ENCODE results near the gene TOM1L2. TPM values are rescaled to one million over a fixed set of nuclear protein-coding genes. Genes with fewer than 3 reads are reported as not detected.

The TOM1L2 gene
- polyA plus RNA-seq, 1 donor from 2014 or later = 40.9 TPM

DNA sequence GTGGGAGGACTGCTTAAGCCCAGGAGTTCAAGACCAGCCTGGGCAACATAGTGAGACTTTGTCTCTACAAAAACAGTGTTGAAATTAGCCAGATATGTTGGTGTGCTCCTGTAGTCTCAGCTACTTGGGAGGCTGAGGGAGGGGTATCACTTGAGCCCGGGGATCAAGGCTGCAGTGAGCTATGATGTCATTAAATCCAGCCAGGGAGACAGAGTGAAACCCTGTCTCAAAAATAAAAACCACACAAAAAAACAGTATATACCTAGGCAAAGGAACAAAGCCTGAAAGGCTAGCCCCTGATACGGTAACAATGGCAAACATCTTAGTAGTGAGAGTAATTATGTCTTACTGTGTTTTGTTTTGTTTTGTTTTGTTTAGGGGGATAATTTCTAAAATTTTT lies 38.0 kb downstream of the TOM1L2 start:
- Histone ChIP-seq H3K4me3 (ENCODE audit: low read length) (no peak overlapping the region), H3K4me2 (ENCODE audit: low read length) (no peak overlapping the region), H3F3A (ENCODE audit: insufficient read depth, low read length, poor library complexity, severe bottlenecking) (peaks cover 3% of the 10 kb centered on the region), H3K9ac (ENCODE audit: low read length) (peak overlapping the region; percentile 13), H3K27ac (ENCODE audit: low read length) (no peak overlapping the region), H2AFZ (ENCODE audit: low read depth, low read length) (no peak overlapping the region), H3K79me2 (replicated peaks; ENCODE audit: insufficient read depth, low read length) (peaks cover 21% of the 10 kb centered on the region), H4K20me1 (ENCODE audit: insufficient read depth) (no peaks in the 10 kb centered on the region), H3K36me3 (ENCODE audit: insufficient read depth, low read length) (no peaks in the 10 kb centered on the region), H3K27me3 (ENCODE audit: insufficient read depth, low read depth, low read length) (no peaks in the 10 kb centered on the region), H3K9me3 (ENCODE audit: low read length) (no peaks in the 10 kb centered on the region), H3K9me2 (ENCODE audit: insufficient read depth, low read length) (no peaks in the 10 kb centered on the region)
- no peak for TF ChIP-seq MXI1 (conservative IDR thresholded peaks at IDR 0.05; ENCODE audit: poor library complexity, severe bottlenecking)
- no peak for TF ChIP-seq RAD21 (conservative IDR thresholded peaks at IDR 0.05)
- TF ChIP-seq POLR2AphosphoS5 (IDR thresholded peaks at IDR 0.05) = no peak
- no peak for TF ChIP-seq REST (IDR thresholded peaks at IDR 0.05; ENCODE audit: borderline replicate concordance)
- TF ChIP-seq EZH2 (IDR thresholded peaks at IDR 0.05; ENCODE audit: borderline replicate concordance, insufficient read depth, low read length, poor library complexity, severe bottlenecking) = no peak
- TF ChIP-seq CTCF (IDR thresholded peaks at IDR 0.05; ENCODE audit: poor library complexity, severe bottlenecking) = no peak
- no peak for TF ChIP-seq EP300 (conservative IDR thresholded peaks at IDR 0.05; ENCODE audit: poor library complexity, severe bottlenecking)
- no peak for TF ChIP-seq SMC3 (conservative IDR thresholded peaks at IDR 0.05; ENCODE audit: poor library complexity)
- TF ChIP-seq TAF1 (IDR thresholded peaks at IDR 0.05; ENCODE audit: low read depth) = no peak

- H3K9me3 ChIP-seq (ENCODE audit: low read length) = no peaks in the 10 kb centered on the region
- TF ChIP-seq TAF1 (IDR thresholded peaks at IDR 0.05; ENCODE audit: low read depth) (no peak), REST (IDR thresholded peaks at IDR 0.05; ENCODE audit: borderline replicate concordance) (no peak), MXI1 (conservative IDR thresholded peaks at IDR 0.05; ENCODE audit: poor library complexity, severe bottlenecking) (no peak), RAD21 (conservative IDR thresholded peaks at IDR 0.05) (no peak), POLR2AphosphoS5 (IDR thresholded peaks at IDR 0.05) (no peak), CTCF (IDR thresholded peaks at IDR 0.05; ENCODE audit: poor library complexity, severe bottlenecking) (no peak)
- H3K27me3 ChIP-seq (ENCODE audit: insufficient read depth, low read depth, low read length) = no peaks in the 10 kb centered on the region
- H2AFZ ChIP-seq (ENCODE audit: low read depth, low read length) = no peak overlapping the region
- no peak overlapping the region for H3K9ac ChIP-seq (ENCODE audit: low read length)
- H3K9me2 ChIP-seq (ENCODE audit: insufficient read depth, low read length) = no peaks in the 10 kb centered on the region
- peaks cover 3% of the 10 kb centered on the region for H3F3A ChIP-seq (ENCODE audit: insufficient read depth, low read length, poor library complexity, severe bottlenecking)
- no peaks in the 10 kb centered on the region for H4K20me1 ChIP-seq (ENCODE audit: insufficient read depth)
- no peak overlapping the region for H3K4me3 ChIP-seq (ENCODE audit: low read length)
- H3K27ac ChIP-seq (ENCODE audit: low read length) = no peak overlapping the region
- H3K36me3 ChIP-seq (ENCODE audit: insufficient read depth, low read length) = no peaks in the 10 kb centered on the region
- peaks cover 21% of the 10 kb centered on the region for H3K79me2 ChIP-seq (replicated peaks; ENCODE audit: insufficient read depth, low read length)
- H3K4me2 ChIP-seq (ENCODE audit: low read length) = no peak overlapping the region
Observed at GRCh38 chr17:17933775-17934174, 38.4 kb downstream of the TOM1L2 start.

All from neural cell (in vitro differentiated cells).